H1 (cell line): Measurements from ENCODE around the gene GPR156. TPM values are rescaled to one million over a fixed set of nuclear protein-coding genes. Genes with fewer than 3 reads are reported as not detected.

Experiments
- CHD1 ChIP-seq: IDR thresholded peaks from 2 replicates; pipeline ENCODE4 v1.6.1; 2012; ENCODE audit warnings: low read depth, low read length, improper control_type of control experiment
- HDAC6 ChIP-seq: IDR thresholded peaks from one replicate; pipeline ENCODE4 v1.7.1; 2012; ENCODE audit warnings: low read depth, mild to moderate bottlenecking, inconsistent platforms, low read length, moderate library complexity
- RAD21 ChIP-seq, 2 experiments: IDR thresholded peaks in 1 of 2; conservative IDR thresholded peaks in 1 of 2; 2 replicates each; pipeline ENCODE4 v1.6.1; 2011; ENCODE audit warnings: low read depth in 2 of 2, low read length in 2 of 2, improper control_type of control experiment in 1 of 2, inconsistent platforms in 1 of 2, mild to moderate bottlenecking in 1 of 2, moderate library complexity in 1 of 2
- SIRT6 ChIP-seq: IDR thresholded peaks from one replicate; pipeline ENCODE4 v1.7.1; 2012; ENCODE audit warnings: low read length, inconsistent platforms
- TAF1 ChIP-seq: IDR thresholded peaks from 2 replicates; pipeline ENCODE4 v1.6.1; 2011; ENCODE audit warnings: mild to moderate bottlenecking, low read depth, low read length
- TCF12 ChIP-seq: IDR thresholded peaks from 2 replicates; pipeline ENCODE4 v1.6.1; 2011; ENCODE audit warnings: low read depth, mild to moderate bottlenecking, low read length
- polyA plus RNA-seq, 7 experiments: library from polyadenylated mRNA; depleted of rRNA in 3 of 7; stranded (reverse) in 5 of 7; unstranded in 2 of 7; fragments of >200 nt in 5 of 7; fragments of 200-250 nt in 2 of 7; gene quantifications; 1 replicate in 5 of 7; 2 replicates in 1 of 7; 4 replicates in 1 of 7; pipeline versions ENCODE4 v1.2.1 to v1.2.3, GENCODE V29; 2011 to 2013; ENCODE audit warnings: missing spikeins in 2 of 7, mixed read lengths in 2 of 7
- total RNA-seq: library from RNA; stranded (reverse); fragmentation: NEBNext Ultra II Directional; extraction: Animal tissue kit (Norgen Biotek cat#: 25700); gene quantifications from 2 replicates; pipeline ENCODE4 v1.2.1, GENCODE V29; 2021
- TF ChIP-seq, protein P1 (sequence below): fragments of 300-600 bp; sonication (generic); IDR thresholded peaks from 2 replicates; pipeline ENCODE4 v1.7.1; 2012; ENCODE audit warnings: low read length, moderate library complexity, mild to moderate bottlenecking, inconsistent platforms; ENCODE audit not compliant: insufficient replicate concordance
- TF ChIP-seq, protein P2 (sequence below): IDR thresholded peaks from 2 replicates; pipeline ENCODE4 v1.6.1; 2012; ENCODE audit warnings: low read length, inconsistent platforms

Gene GPR156
- total and polyA plus RNA-seq, 2 of the 8 experiments (the other 6 are each of a cell fraction or from before 2014, with no cell fraction given) = 1.6 to 1.8 TPM

DNA sequence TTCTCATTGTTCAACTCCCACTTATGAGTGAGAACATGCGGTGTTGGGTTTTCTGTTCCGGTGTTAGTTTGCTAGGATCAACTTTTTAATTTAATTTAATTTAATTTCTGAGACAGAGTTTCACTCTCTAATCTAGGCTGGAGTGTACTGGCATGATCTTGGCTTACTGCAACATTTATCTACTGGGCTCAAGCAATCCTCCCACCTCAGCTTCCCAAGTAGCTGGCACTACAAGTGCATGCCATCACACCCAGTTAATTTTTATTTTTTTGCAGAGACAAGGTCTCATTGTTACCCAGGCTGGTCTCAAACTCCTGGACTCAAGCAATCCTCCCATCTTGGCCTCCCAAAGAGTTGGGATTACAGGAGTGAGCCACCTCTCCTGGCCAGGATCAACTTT, 82.7 kb downstream of the GPR156 start (continued):
- TF ChIP-seq, protein P1, sequence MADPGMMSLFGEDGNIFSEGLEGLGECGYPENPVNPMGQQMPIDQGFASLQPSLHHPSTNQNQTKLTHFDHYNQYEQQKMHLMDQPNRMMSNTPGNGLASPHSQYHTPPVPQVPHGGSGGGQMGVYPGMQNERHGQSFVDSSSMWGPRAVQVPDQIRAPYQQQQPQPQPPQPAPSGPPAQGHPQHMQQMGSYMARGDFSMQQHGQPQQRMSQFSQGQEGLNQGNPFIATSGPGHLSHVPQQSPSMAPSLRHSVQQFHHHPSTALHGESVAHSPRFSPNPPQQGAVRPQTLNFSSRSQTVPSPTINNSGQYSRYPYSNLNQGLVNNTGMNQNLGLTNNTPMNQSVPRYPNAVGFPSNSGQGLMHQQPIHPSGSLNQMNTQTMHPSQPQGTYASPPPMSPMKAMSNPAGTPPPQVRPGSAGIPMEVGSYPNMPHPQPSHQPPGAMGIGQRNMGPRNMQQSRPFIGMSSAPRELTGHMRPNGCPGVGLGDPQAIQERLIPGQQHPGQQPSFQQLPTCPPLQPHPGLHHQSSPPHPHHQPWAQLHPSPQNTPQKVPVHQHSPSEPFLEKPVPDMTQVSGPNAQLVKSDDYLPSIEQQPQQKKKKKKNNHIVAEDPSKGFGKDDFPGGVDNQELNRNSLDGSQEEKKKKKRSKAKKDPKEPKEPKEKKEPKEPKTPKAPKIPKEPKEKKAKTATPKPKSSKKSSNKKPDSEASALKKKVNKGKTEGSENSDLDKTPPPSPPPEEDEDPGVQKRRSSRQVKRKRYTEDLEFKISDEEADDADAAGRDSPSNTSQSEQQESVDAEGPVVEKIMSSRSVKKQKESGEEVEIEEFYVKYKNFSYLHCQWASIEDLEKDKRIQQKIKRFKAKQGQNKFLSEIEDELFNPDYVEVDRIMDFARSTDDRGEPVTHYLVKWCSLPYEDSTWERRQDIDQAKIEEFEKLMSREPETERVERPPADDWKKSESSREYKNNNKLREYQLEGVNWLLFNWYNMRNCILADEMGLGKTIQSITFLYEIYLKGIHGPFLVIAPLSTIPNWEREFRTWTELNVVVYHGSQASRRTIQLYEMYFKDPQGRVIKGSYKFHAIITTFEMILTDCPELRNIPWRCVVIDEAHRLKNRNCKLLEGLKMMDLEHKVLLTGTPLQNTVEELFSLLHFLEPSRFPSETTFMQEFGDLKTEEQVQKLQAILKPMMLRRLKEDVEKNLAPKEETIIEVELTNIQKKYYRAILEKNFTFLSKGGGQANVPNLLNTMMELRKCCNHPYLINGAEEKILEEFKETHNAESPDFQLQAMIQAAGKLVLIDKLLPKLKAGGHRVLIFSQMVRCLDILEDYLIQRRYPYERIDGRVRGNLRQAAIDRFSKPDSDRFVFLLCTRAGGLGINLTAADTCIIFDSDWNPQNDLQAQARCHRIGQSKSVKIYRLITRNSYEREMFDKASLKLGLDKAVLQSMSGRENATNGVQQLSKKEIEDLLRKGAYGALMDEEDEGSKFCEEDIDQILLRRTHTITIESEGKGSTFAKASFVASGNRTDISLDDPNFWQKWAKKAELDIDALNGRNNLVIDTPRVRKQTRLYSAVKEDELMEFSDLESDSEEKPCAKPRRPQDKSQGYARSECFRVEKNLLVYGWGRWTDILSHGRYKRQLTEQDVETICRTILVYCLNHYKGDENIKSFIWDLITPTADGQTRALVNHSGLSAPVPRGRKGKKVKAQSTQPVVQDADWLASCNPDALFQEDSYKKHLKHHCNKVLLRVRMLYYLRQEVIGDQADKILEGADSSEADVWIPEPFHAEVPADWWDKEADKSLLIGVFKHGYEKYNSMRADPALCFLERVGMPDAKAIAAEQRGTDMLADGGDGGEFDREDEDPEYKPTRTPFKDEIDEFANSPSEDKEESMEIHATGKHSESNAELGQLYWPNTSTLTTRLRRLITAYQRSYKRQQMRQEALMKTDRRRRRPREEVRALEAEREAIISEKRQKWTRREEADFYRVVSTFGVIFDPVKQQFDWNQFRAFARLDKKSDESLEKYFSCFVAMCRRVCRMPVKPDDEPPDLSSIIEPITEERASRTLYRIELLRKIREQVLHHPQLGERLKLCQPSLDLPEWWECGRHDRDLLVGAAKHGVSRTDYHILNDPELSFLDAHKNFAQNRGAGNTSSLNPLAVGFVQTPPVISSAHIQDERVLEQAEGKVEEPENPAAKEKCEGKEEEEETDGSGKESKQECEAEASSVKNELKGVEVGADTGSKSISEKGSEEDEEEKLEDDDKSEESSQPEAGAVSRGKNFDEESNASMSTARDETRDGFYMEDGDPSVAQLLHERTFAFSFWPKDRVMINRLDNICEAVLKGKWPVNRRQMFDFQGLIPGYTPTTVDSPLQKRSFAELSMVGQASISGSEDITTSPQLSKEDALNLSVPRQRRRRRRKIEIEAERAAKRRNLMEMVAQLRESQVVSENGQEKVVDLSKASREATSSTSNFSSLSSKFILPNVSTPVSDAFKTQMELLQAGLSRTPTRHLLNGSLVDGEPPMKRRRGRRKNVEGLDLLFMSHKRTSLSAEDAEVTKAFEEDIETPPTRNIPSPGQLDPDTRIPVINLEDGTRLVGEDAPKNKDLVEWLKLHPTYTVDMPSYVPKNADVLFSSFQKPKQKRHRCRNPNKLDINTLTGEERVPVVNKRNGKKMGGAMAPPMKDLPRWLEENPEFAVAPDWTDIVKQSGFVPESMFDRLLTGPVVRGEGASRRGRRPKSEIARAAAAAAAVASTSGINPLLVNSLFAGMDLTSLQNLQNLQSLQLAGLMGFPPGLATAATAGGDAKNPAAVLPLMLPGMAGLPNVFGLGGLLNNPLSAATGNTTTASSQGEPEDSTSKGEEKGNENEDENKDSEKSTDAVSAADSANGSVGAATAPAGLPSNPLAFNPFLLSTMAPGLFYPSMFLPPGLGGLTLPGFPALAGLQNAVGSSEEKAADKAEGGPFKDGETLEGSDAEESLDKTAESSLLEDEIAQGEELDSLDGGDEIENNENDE = no peak
- TF ChIP-seq TAF1 = no peak
- no peak for TF ChIP-seq SIRT6
- no peak for TF ChIP-seq TCF12
- TF ChIP-seq, protein P2, sequence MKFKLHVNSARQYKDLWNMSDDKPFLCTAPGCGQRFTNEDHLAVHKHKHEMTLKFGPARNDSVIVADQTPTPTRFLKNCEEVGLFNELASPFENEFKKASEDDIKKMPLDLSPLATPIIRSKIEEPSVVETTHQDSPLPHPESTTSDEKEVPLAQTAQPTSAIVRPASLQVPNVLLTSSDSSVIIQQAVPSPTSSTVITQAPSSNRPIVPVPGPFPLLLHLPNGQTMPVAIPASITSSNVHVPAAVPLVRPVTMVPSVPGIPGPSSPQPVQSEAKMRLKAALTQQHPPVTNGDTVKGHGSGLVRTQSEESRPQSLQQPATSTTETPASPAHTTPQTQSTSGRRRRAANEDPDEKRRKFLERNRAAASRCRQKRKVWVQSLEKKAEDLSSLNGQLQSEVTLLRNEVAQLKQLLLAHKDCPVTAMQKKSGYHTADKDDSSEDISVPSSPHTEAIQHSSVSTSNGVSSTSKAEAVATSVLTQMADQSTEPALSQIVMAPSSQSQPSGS = no peak
- no peak for TF ChIP-seq HDAC6
- TF ChIP-seq RAD21 (IDR thresholded peaks at IDR 0.05 in 1 of 2, conservative IDR thresholded peaks at IDR 0.05 in 1 of 2; ENCODE audit: low read depth in 2 of 2, low read length in 2 of 2) = no peak
- TF ChIP-seq CHD1 = no peak
